HL-60/S4 treated with retinoic acid at 250 ng/mL for 4 days and 3 days (cell line): ENCODE data around the gene TAF4.
"Not testable (repeated sequence)": the region's sequence is repeated elsewhere in the genome, so short reads cannot be mapped to it uniquely, and the experiment has no call there.

Source experiments
- in situ Hi-C: fragments of 300-500 bp; cut with MboI; formaldehyde crosslinking; loops from 2 replicates; pipeline ENCODE4 v1.7.0; 2022; ENCODE audit warnings: low sequenced_read_pairs

The TAF4 gene

DNA sequence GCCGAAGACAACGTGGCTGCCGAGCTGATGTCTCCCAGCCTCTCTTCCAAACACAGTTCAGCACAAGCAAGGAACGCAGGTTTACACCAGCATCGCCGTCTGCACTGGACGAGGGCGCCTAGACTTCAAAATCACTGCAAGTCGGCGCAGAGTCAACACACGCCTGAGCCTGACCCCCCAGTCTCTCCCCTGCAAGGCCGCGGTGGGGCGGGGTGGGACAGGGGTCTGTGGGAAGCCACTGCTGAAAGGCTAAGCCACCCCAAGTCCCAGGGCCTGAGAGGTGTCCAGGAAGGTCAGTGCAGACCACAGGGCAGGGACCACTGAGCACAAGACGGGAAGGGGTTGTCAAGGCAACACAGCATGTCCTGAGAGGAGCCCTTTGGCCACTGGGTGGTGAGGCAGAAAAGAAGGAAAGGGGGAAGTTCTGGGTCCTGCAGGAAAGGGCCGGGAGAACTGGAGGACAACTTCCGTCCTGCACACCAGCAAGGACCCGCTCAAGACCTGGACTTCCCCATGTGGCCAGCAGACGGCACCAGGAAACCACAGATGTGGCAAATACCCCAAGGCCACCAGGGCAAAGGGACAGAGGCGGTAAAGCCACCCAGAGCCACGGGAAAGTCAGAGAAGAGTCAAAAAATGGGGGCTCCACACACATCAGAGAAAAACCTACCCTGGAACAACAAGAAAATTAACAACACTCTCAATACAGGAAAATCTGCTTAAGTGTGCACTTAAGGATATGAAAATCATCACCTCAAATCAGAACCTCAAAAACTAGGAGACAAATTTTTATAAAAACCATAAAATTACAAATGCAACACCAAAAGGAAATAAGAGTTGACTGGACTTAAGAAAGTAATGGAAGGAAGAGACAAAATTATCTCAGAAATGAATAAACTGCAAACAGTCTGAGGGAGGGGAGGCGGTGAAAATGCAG is 84.8 kb downstream of the TAF4 start:
- in situ Hi-C loops = no loop called here

DNA sequence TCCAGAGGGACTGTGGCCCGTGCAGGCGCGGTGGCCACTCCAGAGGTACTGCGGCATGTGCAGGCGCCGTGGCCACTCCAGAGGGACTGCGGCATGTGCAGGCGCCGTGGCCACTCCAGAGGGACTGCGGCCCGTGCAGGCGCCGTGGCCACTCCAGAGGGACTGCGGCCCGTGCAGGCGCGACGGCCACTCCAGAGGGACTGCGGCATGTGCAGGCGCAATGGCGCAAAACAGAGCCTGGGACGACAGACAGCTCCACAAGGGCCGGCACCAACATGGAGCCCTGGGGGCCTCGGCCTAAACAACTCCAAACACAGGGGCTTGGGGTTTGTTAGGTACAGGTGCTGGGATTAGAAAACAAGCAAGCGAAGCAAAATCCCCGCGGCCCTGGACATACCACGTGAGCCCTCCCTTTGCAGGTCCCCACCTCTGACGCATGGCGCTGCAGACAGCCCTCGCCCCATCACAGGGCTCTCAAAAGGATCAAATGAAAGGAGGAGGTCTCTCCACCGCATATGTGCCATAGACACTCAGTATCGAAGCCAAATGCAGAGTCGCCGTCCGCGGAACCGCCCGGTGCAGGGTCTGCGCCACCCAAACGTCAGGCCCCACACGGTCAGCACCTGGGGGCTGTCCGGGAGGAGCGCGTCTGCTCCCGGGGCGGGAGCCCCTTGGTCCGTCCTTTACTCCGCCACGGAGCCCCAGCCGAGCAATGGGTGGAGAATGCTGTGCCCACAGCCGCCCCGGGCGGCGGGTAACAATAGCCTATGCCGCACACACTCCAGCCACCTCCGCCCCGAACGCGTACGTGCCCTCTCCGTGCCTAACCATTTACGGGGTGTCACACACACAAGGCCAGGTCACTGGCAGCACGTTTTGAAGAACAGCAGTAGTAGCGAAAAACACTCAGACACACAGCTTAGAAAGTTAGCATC is 85.7 kb downstream of the TAF4 start:
- in situ Hi-C loops = no loop called here

DNA sequence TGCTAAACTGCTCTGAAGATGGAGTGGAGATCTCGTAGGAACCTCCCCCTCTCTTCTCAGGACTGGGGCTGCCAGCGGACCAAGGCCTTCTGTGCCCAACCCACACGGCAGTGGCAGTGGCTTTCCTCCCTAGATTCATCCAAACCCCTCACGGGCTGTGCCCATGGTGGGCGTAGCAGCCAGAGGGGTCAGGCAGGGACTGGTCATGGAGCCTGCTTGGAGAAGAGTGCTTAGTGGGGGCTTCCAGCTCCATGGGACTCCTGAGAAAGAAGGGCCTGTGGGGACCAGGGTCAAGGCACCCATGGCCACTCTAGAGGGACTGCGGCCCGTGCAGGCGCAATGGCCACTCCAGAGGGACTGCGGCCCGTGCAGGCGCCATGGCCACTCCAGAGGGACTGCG is 86.6 kb downstream of the TAF4 start:
- in situ Hi-C loops = no loop called here

DNA sequence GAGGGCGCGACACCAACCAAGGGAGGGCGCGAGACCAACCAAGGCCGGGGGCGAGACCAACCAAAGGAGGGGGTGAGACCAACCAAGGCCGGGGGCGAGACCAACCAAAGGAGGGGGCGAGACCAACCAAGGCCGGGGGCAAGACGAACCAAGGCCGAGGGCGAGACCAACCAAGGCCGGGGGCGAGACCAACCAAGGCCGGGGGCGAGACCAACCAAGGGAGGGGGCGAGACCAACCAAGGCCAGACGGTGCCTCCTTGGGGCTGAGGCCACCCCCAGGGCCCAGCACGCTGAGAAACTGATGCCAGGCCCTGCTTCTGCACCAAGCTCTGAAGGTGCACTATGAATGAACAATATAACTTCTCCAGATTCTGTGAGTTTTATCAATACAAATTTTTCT is 87.2 kb downstream of the TAF4 start:
- in situ Hi-C loops = no loop called here

DNA sequence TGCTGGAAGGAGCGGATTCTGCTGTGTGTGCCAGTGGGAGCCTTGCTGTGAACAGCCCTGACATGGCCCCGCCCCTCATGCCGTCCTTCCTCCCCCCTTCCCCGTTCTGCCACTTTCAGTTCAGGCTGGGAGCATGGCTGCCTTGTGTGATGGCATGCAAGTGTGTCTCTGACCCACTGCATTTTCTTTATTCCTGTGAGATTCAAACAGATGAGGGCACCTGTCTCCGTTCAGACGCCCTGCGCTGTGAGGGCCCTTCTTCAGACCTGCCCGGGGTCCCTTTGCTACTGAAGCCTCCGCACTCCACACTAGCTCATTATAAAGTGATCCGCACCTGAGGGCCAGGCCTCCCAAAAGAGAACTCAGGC is 88.3 kb downstream of the TAF4 start:
- in situ Hi-C loops = no loop called here

DNA sequence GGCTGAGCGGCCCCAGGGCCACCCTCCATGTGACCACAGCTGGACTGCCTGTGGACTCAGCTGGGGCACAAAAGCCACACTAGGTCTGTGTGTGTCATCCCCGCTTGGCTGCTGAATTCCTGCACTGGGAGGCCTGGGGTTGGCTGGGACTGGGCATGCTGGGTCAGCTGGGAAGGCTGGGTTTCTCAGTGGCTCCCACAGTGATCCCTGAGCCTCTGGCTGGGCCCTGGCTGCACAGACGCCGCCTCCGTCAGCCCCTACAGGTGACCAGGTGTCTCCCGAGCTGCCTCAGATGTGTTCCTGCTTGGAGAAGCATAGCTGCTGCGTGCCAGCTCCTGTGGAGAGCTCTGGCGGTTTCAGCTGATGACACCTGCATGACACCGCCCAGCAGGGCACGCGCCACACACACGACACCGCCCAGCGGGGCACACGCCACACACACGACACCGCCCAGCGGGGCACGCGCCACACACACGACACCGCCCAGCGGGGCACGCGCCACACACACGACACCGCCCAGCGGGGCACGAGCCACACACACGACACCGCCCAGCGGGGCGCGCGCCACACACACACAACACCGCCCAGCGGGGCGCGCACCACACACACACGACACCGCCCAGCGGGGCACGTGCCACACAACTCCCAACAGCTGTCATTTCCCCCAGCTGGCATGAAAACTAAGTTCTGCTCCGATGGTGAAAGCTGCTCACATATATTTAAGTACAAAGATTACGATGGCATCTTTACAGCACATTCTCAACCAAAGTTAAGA is 88.8 kb downstream of the TAF4 start:
- in situ Hi-C loops = no loop called here

DNA sequence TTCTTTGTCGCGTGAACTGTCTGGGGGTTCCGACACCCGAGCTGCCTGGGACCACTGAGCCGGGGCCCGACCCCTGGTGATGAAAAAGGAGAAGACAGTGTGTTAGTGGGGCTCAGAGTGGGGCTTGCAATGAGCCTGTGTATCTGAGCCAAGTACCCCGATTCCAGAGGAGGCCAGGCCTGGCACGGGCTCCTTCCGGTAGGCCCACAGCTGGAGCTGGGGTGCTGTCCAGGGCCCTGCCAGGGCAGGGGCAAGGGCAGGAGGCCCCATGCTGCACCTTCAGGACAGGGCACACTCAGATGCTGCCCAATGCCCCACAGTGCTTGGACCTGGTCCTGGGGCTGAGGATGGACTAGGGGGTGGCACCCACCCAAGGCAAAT is 89.4 kb downstream of the TAF4 start:
- in situ Hi-C loops = no loop called here

DNA sequence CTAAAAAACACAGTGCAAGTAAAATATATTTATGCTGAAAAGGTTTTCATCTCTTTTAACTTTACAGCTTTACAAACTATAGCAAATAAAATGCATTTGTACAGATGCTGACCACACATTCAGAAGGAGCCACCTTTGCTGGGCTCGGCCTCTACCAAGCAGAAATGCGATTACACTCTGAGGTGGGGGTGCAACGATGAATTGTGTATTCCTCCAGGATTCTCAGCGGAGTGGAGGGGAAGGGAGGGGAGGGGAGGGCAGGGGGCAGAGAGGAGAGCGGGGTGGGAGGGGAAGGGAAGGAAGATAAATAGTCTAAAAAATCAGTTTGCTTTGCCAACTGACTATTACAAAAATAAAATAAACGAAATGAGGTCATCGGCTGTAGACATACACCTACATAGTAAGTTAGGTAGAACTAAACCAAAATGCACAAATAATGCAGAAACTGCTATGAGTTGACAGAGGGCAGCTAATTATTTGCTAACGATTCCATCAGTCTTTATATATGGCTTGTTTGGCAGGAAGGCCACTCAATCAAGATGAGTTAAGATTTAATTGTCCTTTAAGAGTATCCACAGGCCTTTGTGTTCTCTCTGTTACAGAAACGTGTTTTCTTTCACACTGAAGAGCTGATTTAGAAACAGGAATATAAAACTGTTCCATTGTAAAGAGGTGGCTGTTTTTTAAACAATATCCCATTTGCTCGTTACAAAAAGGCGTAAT is 90.1 kb downstream of the TAF4 start:
- in situ Hi-C loops = no loop called here

DNA sequence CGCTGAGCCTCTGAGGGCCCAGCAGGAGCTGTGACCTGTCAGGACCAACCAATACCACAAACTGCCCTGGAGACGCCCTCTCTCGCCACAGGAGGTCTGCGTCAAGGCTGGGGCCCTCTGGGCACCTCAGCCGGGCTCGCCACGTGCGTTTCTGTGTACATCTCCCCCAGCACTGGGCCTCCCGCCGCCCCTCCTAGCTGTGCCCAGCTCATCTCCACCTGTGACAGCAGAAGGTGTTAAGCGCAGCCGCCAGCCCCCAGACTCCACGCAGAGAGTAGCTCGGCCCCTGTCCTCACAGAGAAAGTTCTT is 91.4 kb downstream of the TAF4 start:
- in situ Hi-C loops = no loop called here

DNA sequence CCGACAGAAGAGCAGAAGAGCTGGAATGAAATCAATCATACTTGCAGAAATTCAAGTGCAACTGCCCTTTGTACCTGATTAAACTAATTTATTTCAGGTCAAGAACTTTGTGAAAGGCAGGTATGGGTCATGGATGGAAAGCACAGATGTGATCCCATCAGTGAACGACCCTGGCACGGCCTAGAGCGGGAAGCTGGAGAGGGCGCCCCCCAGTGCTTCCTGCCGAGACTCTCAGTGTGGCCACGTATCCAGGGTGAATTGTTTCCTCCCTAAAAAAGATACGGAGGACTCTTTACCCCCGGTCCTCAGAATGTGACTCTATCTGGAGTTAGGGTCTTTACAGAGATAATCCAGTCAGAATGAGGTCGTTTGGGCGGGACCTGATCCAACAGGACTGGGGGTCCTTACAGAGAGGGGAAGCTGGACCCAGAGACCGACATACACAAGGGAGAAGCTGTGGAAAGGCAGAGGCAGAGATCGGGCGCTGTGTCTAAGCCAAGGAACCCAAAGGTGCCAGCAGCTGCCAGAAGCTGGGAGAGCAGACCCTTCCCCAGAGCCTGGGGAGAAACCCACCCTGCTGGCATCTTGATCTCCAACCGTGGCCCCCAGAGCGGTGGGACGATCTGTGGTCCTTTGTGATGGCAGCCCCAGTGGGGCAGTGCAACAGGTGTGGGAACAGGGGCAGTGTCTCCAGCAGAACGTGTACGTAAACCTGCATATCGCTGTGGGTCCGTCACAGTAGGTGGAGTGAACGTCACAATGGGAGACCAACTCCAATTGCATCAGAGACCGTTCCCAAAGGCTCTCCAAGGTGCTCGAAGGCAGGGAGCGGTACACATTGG is 91.9 kb downstream of the TAF4 start:
- in situ Hi-C loops = no loop called here

DNA sequence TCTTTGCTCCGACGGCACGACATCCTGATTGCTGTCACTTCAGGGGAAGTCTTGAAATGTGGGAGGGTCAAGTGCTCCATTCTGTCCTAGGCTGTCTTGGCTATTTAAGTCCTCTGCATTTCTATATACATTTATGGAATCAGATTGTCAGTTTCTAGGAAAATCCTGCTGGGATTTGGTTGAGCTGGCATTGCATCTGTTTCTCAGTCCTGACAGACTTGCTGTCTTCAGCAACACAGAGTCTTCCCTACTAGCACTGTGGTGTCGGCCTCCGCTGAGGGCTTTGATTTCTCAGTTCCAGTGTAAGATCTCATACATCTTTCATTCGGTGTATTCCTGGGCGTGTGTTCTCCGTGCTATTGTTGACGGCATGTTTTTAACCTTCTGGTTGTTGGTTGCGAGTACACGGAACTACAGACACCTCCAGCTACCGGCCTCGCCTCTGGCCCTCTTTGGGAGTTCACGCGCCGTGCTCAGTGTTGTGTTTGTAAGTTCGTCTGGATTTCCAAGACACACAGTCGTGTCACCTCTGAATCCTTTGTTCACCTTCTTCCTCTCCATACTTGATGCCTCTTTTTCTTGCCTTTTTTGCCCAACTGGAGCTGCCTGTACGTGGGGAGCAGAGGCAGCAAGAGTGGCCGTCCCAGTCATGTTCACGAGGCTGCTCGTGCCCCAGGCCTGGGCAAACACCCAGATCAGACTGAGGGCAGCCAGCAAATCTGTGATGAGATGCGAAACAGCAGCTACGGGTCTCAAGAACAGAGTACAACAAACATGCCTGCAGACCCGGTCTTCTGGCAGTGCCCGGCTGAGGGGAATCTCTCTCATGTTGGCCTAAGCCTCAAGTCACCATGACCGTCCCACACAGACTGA is 92.8 kb downstream of the TAF4 start:
- in situ Hi-C loops = no loop called here

DNA sequence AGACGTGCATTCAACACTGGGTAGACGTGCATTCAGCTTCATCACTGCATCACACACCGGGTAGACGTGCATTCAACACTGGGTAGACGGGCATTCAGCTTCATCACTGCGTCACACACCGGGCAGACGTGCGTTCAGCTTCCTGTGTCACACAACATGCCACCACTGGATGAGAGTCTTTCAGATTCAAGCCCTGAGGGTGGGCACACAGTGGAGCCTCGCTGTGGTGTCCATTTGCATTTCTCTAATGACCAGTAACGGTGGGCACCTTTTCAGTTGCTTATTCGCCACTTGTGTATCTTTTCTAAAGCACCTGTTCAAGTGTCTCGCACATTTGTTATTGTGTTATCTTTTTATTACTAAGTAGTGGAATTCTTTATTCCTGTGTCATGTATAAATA is 94.1 kb downstream of the TAF4 start:
- in situ Hi-C loops = not testable (repeated sequence)

DNA sequence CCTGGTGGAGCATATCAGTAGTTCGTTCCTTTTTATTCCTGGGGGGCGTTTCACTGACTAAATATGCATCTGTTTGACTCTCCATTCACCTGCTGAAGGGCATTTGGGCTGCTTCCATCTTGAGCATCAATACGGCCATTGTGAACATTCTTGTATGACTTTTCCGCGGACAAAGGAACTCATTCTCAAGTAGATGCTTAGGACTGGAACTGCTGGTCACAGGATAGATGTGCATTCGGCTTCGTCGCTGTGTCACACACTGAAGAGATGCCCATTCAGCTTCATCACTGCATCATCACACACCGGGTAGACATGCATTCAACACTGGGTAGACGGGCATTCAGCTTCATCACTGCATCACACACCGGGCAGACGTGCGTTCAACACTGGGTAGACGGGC is 95.3 kb downstream of the TAF4 start:
- in situ Hi-C loops = no loop called here

DNA sequence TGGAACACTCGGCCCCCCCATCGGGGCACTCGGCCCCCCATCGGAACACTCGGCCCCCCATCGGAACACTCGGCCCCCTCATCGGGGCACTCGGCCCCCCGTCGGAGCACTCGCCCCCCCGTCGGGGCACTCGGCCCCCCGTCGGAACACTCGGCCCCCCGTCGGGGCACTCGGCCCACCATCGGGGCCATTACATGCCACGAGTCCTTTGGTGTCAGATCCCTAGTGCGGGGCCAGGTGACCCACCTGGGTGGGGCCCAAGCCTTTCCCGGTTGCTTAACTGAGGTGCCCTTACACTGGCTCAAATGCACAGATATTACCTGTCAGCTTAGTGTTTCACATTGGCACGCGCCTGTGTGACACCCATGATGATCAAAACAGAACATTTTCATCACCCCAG is 95.9 kb downstream of the TAF4 start:
- in situ Hi-C loops = no loop called here

DNA sequence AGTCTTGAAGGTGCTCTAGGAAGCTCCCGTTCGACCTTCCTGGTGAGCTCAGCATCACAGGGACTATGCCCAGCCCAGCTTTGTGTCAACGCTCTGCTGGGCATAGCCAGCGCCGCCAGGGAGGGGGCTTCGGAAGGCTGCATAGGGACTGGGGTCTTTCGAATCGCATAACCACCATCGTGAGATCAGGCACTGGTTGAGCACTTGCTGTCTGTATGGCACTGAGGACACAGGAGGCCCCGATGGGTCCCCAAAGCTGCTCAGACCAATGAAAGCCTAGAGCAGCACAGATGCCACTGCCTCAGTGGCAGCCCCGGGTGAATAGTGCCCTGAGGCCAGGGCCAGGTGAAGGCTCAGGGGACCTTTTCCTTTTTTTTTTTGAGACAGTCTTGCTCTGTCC is 96.7 kb downstream of the TAF4 start:
- in situ Hi-C loops = no loop called here

DNA sequence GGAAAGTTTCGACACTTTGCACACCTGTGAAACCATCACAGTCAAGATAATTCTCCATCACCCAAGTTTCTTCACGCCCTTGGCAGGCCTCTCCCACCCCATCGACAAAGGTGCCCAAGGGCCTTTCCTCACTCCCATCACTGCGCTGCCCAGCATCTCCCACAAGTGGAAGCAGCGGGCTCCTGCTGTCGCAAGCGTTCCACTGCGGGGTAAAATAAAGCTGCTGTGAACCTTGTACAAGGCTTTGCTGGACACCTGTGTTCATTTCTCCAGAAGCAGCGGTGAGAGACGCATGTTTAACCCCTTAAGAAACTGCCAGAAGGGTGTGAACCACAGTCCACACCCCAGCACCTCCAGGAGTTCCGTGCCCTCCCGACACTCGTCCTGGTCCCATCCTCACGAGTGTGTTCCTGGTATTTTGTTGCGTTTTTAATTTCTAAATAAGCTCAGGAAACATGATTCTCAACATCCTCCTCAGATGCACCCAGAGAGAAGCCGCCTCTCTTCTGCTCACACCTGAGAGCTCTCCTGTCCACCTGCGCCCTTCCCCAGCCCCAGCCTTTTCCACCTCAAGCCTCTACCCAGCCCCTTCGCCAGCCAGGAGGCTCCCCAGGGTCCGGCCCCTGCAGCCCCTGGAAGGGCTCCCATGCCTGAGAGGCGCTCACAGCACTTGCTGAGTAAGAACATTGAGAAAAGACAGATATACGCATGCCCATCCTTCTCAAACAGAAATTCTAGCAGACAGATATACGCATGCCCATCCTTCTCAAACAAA is 97.5 kb downstream of the TAF4 start:
- in situ Hi-C loops = no loop called here

DNA sequence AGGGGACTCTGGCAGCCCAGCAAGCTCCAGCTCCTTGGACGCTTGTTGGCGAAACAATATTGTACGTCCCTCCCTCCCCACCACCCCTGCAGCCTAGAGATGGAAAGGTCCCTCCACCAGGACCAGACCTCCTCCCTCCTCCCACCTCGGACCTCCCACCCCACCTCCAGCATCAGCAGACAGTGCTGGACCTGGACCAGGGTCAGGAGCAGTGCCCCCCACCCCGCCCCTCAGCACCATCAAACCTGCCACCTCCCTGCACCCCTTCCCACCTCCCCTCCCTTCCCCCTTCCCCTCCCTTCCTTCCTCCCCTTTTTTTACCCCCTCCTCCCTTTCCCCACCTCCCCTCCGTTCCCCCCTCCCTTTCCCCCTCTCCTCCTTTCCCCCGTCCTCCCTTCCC is 98.4 kb downstream of the TAF4 start:
- in situ Hi-C loops = no loop called here
